Chondrocyte (in vitro differentiated cells): Measurements from ENCODE around the gene ERBB3. TPM values are rescaled to one million over a fixed set of nuclear protein-coding genes. Genes with fewer than 3 reads are reported as not detected.
"Not testable (repeated sequence)": the region's sequence is repeated elsewhere in the genome, so short reads cannot be mapped to it uniquely, and the experiment has no call there.

Experiments used
- DNase-seq: peaks from one replicate; pipeline ENCODE4 v3.0.0; 2021; ENCODE audit warnings: mixed read lengths, low spot score
- H3K27ac Mint-ChIP-seq: one replicate; pipeline ENCODE4 v1.8.0; 2021; ENCODE audit warnings: mild to moderate bottlenecking, moderate library complexity, mixed read lengths; ENCODE audit not compliant: unreplicated experiment
- H3K27me3 Mint-ChIP-seq: 2 replicates; pipeline ENCODE4 v1.8.0; 2021; ENCODE audit warnings: low read depth, mixed read lengths
- H3K36me3 Mint-ChIP-seq: 2 replicates; pipeline ENCODE4 v1.8.0; 2021; ENCODE audit warnings: low read depth, mixed read lengths
- H3K4me1 Mint-ChIP-seq: 2 replicates; pipeline ENCODE4 v1.8.0; 2021; ENCODE audit warnings: low read depth, mild to moderate bottlenecking, mixed read lengths
- H3K4me3 Mint-ChIP-seq: one replicate; pipeline ENCODE4 v1.8.0; 2021; ENCODE audit warnings: mild to moderate bottlenecking, moderate library complexity, mixed read lengths; ENCODE audit not compliant: unreplicated experiment
- H3K9me3 Mint-ChIP-seq: 2 replicates; pipeline ENCODE4 v1.8.0; 2021; ENCODE audit warnings: low read depth, mixed read lengths
- CTCF ChIP-seq: fragments of 200-600 bp; sonication (generic); IDR thresholded peaks from 2 replicates; pipeline ENCODE4 v1.5.0; 2021; ENCODE audit warnings: antibody characterized with exemption, mild to moderate bottlenecking, moderate library complexity
- total RNA-seq: library from RNA; stranded (reverse); gene quantifications from 3 replicates; pipeline ENCODE4 v1.2.1, GENCODE V29; 2021

Gene ERBB3
- total RNA-seq, 1 donor from 2014 or later = 0.52 TPM

DNA sequence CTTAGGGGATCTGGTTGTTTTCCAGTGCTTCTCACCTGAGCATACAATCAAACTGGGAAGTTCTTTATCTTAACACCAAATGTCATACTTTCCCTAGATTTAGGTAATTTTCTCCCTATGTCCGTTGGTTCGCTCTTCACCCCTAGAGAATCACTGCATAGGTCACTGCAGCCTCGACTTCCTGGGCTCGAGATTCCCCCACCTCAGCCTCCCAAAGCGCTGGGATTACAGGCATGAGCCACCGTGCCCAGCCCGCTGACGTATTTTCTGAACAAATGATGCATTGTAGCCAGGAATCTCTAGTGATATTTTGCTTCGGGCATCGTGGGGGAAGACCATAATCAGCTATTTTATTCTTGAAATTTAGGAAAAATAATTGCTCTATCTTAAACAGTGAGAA is 35.4 kb downstream of the ERBB3 start:
- peak overlapping the region; percentile 89 for H3K4me3 Mint-ChIP-seq
- peaks cover 33% of the 10 kb centered on the region for H3K4me1 Mint-ChIP-seq
- H3K9me3 Mint-ChIP-seq = no peaks in the 10 kb centered on the region
- peaks cover 28% of the 10 kb centered on the region for H3K36me3 Mint-ChIP-seq
- no peaks in the 10 kb centered on the region for H3K27me3 Mint-ChIP-seq
- no peak for TF ChIP-seq CTCF
- peak overlapping the region; percentile 100 for H3K27ac Mint-ChIP-seq
- no peak for DNase-seq

- TF ChIP-seq CTCF = no peak
- Mint-ChIP-seq H3K4me3 (peak within 1 kb of the TSS; percentile 89), H3K27me3 (no peaks in the 10 kb centered on the region), H3K4me1 (peaks cover 33% of the 10 kb centered on the region), H3K36me3 (peaks cover 22% of the 10 kb centered on the region), H3K27ac (peak within 1 kb of the TSS; percentile 100), H3K9me3 (no peaks in the 10 kb centered on the region)
- DNase-seq = no peak
These were observed 36.5 kb downstream of the ERBB3 start, which contains the start of gene RPL41 for GRCh38 chr12:56116267-56117081. Gene RPL41 (plus strand): TSS chr12:56116633.

GRCh38 chr12:56117082-56117706 is 37.2 kb downstream of the ERBB3 start:
- not testable (repeated sequence) for H3K9me3 Mint-ChIP-seq, DNase-seq, H3K27me3 Mint-ChIP-seq
- Mint-ChIP-seq H3K36me3 (peaks cover 20% of the 10 kb centered on the region), H3K27ac (peak overlapping the region; percentile 100), H3K4me3 (peak overlapping the region; percentile 89), H3K4me1 (peaks cover 33% of the 10 kb centered on the region)

DNA sequence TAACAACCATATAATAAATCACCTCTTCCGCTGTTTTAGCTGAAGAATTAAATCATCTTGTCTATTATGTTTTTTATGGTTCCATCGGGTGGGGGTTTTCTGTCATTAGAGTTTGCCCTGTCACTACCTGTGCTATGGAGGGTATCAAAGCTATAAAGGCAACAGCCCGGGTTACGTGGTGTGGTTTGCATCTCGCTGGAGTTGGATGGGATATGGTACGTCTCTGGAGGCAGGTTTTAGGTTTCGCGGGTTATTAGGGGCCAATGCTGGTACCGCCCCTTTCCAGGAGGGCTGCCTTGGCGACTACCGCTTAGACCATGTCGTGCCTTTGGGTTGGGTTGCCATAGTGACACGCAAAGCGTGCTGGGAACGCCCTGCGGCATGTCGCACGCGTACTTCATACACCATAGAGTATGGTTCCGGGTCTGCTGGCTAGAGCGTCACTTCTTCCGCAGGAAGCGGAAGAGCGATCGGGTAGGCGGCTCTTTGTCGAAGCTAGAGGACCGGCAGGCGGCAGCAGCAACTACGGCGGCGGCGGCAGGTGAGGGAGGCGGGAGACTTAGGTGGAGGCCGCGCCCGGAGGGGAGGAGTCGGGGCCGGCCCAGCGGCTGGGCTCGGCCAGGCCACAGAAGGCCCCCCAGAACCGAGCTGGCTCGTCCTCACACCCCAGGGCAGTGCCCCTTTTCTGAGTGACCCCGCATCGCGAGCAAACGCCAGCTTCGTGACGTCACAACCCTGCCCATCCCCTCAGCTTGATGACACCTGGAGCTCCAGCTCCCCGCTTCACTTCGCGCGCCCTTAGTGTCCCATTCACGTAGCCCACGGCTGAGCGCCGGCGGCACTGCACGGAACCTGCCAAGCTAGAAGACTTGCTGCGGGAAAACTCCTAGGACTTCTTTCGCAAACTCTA is 38.1 kb downstream of the ERBB3 start, which contains the start of gene ZC3H10:
Gene ZC3H10 (plus strand): TSS at position 489 of the 910 bp plus-strand sequence. CDS start 2,297 bp downstream, outside the sequence.
- no peaks in the 10 kb centered on the region for H3K9me3 Mint-ChIP-seq
- H3K36me3 Mint-ChIP-seq = peaks cover 14% of the 10 kb centered on the region
- no peaks in the 10 kb centered on the region for H3K27me3 Mint-ChIP-seq
- H3K27ac Mint-ChIP-seq = peak within 1 kb of the TSS; percentile 100
- peak; percentile 99 for DNase-seq
- H3K4me1 Mint-ChIP-seq = peaks cover 33% of the 10 kb centered on the region
- H3K4me3 Mint-ChIP-seq = peak within 1 kb of the TSS; percentile 89
- peak; percentile 78 for TF ChIP-seq CTCF

DNA sequence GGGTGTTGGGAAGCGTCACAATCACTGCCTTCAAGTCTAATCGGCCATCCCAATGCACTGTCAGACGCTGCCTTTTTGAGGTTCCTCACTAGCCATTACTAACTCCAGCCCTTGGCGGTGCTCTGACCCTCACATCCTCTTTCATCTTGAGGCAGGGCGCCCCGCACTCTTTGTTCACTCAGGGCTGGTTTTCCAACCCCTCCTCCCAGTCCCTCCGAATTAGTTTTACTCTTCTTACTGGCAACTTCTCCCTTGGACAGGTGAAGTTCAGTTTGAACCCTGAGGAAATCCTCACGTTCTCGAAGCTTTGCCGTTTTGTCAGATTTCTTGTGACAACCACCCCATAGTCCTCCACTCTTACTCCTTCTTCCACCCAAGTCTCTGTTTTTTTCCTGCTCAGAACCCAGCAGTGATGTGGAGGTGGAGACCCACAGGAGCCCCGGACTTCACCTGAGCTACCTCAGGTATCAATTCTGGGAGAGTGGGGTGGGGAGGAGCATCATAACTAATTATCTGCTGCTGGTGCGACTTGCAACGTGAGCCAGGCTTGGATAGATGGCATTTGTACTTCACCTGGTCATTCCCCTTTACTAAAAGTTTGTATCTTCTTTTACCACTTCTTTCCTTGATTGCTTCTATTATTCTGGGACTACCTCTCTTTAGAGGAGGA is 38.9 kb downstream of the ERBB3 start:
- Mint-ChIP-seq H3K27ac (peak overlapping the region; percentile 100), H3K9me3 (no peaks in the 10 kb centered on the region), H3K4me3 (peak overlapping the region; percentile 89), H3K27me3 (no peaks in the 10 kb centered on the region), H3K36me3 (peaks cover 9% of the 10 kb centered on the region), H3K4me1 (peaks cover 33% of the 10 kb centered on the region)
- no peak for TF ChIP-seq CTCF
- DNase-seq = no peak
